Body of pancreas (tissue), 4 donors: Measurements from ENCODE around the gene CRTAC1.
"Not testable (repeated sequence)": the region's sequence is repeated elsewhere in the genome, so short reads cannot be mapped to it uniquely, and the experiment has no call there.

ENCODE experiments used
- CTCF ChIP-seq, 7 experiments: fragments of 450-650 bp in 4 of 7; fragments of 200-600 bp in 3 of 7; sonication (generic) in 3 of 7; IDR thresholded peaks; one replicate each; pipeline ENCODE4 v1.5.1; 2016 to 2019; ENCODE audit warnings: antibody characterized with exemption in 7 of 7
- POLR2A ChIP-seq, 3 donors: fragments of 450-650 bp; IDR thresholded peaks; one replicate each; pipeline ENCODE4 v1.6.1; 2016; ENCODE audit warnings: antibody characterized with exemption in 3 of 3, mild to moderate bottlenecking in 2 of 3

GRCh38 chr10:97841166-97841565 lies 189.3 kb downstream of the CRTAC1 start:
- TF ChIP-seq CTCF, POLR2A (IDR thresholded peaks at IDR 0.05): not testable (repeated sequence)
